Stimulated activated CD4-positive, alpha-beta T cell treated with anti-CD3 and anti-CD28 coated beads, TNF-alpha, amount 100 ng/mL, for 24 hours (primary cell): ENCODE results near the gene KLRB1.
"Not testable (repeated sequence)": the region's sequence is repeated elsewhere in the genome, so short reads cannot be mapped to it uniquely, and the experiment has no call there.

ENCODE experiments used
- DNase-seq, 3 experiments: peaks; one replicate each; pipeline ENCODE4 v3.0.0-alpha.2; 2020; ENCODE audit warnings: low read depth in 3 of 3

Gene KLRB1

GRCh38 chr12:9619411-9620179, 11.9 kb upstream of the KLRB1 start:
- no peak for DNase-seq

GRCh38 chr12:9618906-9619305, 11.2 kb upstream of the KLRB1 start:
- DNase-seq: not testable (repeated sequence)

- no peak for DNase-seq
Measured at GRCh38 chr12:9617124-9617523, 9.4 kb upstream of the KLRB1 start.

- DNase-seq: no peak
Measured at GRCh38 chr12:9615420-9616136, 7.9 kb upstream of the KLRB1 start.

GRCh38 chr12:9610606-9611005, 2.9 kb upstream of the KLRB1 start:
- DNase-seq: not testable (repeated sequence)

- no peak for DNase-seq
Measured at GRCh38 chr12:9606736-9607372, 862 bp downstream of the KLRB1 start.

GRCh38 chr12:9606247-9606646, 1.5 kb downstream of the KLRB1 start:
- DNase-seq: no peak

- no peak for DNase-seq
Measured at GRCh38 chr12:9605483-9605882, 2.2 kb downstream of the KLRB1 start.

- DNase-seq: no peak
Measured at GRCh38 chr12:9604287-9604686, 3.4 kb downstream of the KLRB1 start.

- not testable (repeated sequence) for DNase-seq
Measured at GRCh38 chr12:9600426-9600825, 7.3 kb downstream of the KLRB1 start.

- DNase-seq: no peak
Measured at GRCh38 chr12:9598363-9598762, 9.4 kb downstream of the KLRB1 start.

- DNase-seq: no peak
Measured at GRCh38 chr12:9597365-9597764, 10.4 kb downstream of the KLRB1 start.

GRCh38 chr12:9590441-9590840, 17.3 kb downstream of the KLRB1 start:
- DNase-seq: no peak

- DNase-seq: no peak
Measured at GRCh38 chr12:9588749-9589148, 19.0 kb downstream of the KLRB1 start.

- DNase-seq: no peak
Measured at GRCh38 chr12:9587987-9588600, 19.6 kb downstream of the KLRB1 start.

GRCh38 chr12:9577729-9578128, 30.0 kb downstream of the KLRB1 start:
- not testable (repeated sequence) for DNase-seq

GRCh38 chr12:9567151-9567550, 40.6 kb downstream of the KLRB1 start:
- not testable (repeated sequence) for DNase-seq

- DNase-seq: not testable (repeated sequence)
Measured at GRCh38 chr12:9566113-9566512, 41.6 kb downstream of the KLRB1 start.

- DNase-seq: not testable (repeated sequence)
Measured at GRCh38 chr12:9564418-9564817, 43.3 kb downstream of the KLRB1 start.

GRCh38 chr12:9562841-9563453, 44.8 kb downstream of the KLRB1 start:
- DNase-seq: not testable (repeated sequence)

GRCh38 chr12:9545489-9545888, 62.2 kb downstream of the KLRB1 start:
- not testable (repeated sequence) for DNase-seq
